ENCODE measurements around the gene MEIS1.

MEIS1 gene

DNA sequence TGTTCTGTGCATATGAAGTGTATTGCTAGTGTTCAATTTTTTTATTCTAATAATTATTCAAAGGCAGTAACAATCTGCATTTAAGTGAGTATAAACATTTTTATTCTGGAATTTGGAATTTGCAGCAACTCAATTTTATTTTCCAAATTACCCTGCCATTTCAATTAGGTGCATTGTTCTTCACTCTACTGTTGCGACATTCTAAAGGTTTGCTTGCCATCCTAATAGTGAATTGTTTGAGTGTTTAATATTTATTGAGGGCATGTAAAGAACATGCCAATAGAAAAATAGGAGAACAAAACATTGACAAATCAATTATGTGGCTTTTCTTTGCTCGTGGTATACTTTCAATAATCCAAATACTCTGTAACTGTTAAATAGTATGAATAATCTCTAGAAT, 18.0 kb downstream of the MEIS1 start:
- TF ChIP-seq, protein P1, sequence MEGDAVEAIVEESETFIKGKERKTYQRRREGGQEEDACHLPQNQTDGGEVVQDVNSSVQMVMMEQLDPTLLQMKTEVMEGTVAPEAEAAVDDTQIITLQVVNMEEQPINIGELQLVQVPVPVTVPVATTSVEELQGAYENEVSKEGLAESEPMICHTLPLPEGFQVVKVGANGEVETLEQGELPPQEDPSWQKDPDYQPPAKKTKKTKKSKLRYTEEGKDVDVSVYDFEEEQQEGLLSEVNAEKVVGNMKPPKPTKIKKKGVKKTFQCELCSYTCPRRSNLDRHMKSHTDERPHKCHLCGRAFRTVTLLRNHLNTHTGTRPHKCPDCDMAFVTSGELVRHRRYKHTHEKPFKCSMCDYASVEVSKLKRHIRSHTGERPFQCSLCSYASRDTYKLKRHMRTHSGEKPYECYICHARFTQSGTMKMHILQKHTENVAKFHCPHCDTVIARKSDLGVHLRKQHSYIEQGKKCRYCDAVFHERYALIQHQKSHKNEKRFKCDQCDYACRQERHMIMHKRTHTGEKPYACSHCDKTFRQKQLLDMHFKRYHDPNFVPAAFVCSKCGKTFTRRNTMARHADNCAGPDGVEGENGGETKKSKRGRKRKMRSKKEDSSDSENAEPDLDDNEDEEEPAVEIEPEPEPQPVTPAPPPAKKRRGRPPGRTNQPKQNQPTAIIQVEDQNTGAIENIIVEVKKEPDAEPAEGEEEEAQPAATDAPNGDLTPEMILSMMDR (conservative IDR thresholded peaks at IDR 0.05; ENCODE audit: control insufficient read depth, insufficient read depth, low read depth, low read length) = no peak
- DNase-seq (ENCODE audit: low read depth) = no peak
- H3K4me3 ChIP-seq (ENCODE audit: control insufficient read depth, low read depth, low read length) = no peak overlapping the region

DNA sequence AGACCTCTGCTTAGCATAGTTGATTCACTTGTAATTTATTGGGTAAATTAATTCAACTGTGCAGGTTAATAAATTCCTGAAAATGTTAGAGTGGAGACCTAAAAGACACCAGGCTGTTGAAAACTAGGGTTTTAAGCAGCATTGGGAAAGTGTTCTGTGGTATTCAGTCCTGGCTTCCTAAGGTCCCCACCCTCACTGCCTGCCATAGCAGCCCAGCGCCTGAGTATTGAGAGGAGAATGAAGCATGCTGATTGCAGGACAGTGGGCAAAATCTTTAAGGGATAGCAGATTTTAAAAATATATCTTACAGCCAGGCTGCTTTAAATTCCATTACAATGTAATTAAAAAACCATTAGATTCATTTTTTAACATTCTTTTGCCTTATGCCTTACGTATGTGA, 20.6 kb downstream of the MEIS1 start:
- TF ChIP-seq, protein P1 (conservative IDR thresholded peaks at IDR 0.05; ENCODE audit: control insufficient read depth, insufficient read depth, low read depth, low read length) = no peak
- no peak overlapping the region for H3K4me3 ChIP-seq (ENCODE audit: control insufficient read depth, low read depth, low read length)
- no peak for DNase-seq (ENCODE audit: low read depth)

DNA sequence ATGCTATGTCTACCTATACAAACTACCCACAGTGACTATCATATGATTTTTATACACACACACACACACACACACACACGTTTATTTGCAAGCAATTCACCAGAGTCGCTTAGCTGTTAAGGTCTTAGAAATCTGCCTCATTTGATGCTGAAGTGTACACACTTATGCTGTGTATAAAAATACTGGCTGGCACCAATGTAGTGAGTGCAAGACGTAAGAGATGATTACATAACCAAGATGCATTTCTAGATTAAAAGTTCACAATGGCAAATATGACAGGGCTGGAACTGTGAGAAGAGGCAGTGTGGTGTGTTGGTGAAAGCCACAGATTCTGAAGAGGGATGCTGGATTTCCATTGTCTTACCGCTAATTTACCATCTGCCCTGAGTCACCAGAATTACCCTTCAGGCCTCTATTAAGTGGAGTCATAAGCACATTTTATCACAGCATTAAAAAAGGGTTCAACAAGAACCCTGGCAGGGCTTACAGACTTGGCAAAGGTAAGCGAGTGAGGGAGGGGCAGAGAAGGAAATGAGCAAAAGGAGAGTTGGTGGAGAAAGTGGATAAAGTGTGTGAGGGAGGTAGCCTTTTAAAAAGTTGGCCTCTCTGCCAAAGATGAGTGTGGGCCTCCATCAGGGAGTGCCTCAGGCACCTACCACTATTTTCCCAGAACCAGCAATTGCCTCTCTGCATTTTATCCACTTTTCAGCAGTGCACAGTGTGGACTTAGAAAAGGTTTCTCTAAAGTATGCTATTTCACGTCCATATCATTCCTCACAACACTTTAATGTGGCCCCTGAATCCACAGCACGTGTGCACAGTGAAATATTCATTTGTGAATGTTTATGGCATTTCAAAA, 21.5 kb downstream of the MEIS1 start:
- TF ChIP-seq, protein P1 (conservative IDR thresholded peaks at IDR 0.05; ENCODE audit: control insufficient read depth, insufficient read depth, low read depth, low read length) = no peak

DNA sequence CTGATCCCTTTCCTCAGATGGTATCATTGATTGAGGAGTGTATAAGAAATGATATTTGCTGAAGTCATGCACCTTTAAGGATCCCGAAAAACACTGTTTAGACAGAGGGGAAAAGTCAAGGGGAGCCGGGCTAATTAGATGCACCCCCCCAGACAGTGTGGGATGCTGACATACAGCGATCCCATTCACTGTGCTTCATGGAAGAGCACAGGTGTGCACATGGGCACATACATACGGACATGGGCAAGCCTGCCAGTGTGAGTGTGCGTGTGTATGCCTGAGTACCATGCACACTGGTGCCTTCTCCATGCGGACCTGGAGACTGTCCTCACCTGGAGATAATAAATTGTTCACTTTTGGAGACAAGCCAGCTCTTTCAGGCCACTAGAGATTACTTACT, 22.6 kb downstream of the MEIS1 start:
- no peak for DNase-seq (ENCODE audit: low read depth)
- TF ChIP-seq, protein P1 (conservative IDR thresholded peaks at IDR 0.05; ENCODE audit: control insufficient read depth, insufficient read depth, low read depth, low read length) = no peak
- H3K4me3 ChIP-seq (ENCODE audit: control insufficient read depth, low read depth, low read length) = no peak overlapping the region

More for the DNA sequence above, 21.5 kb downstream of the MEIS1 start:
- no peak overlapping the region for H3K4me3 ChIP-seq (ENCODE audit: control insufficient read depth, low read depth, low read length)
- DNase-seq (ENCODE audit: low read depth) = peak; percentile 54

DNA sequence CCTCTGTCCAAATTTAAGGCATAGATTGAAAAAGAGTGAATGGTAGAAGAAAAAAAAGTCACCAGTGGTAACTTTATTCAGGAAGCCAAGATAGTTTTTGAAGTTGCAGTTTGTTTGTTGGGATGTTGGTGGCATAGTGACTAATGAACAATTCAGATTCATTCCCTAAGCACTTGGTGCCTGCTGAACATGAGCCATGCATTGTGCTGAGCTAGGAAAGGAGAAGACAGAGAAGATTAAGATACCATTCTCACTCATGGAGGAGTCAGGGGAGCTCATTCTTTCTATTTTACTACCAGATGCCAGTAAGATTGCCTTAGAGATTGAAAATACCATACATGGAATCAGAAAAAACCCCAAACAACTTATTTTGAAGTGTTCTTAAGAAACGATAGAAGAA, 25.1 kb downstream of the MEIS1 start:
- no peak for DNase-seq (ENCODE audit: low read depth)
- TF ChIP-seq, protein P1 (conservative IDR thresholded peaks at IDR 0.05; ENCODE audit: control insufficient read depth, insufficient read depth, low read depth, low read length) = no peak
- no peak overlapping the region for H3K4me3 ChIP-seq (ENCODE audit: control insufficient read depth, low read depth, low read length)

DNA sequence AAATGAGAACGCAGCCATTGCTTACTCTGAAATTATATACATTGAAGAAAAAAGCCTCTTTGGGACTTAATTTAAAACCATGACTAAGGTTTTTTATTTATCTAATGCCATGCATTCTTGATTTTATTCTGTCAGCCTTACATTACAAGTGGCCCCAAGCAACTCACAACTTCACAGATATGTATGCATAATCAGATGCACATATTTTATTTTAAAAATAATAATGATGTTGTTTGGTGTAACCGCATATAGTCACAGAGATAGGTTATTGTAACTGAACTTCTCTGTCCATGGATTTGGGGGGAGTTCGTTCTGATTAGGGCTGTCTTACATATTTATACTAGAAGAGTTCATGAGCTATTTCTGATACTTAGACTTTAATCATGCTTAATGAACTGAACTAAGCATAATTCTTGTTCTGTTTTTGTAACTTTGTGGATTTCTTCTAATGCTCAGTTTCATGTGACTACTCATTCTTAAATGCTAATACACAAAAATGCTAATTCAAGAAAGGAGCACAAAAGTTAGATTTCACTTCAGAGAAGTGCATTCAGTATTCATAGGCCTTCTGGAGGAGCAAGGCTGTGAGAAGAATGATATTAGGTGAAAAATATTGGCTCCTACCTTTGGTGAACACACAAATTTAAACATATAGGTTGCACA, 26.2 kb downstream of the MEIS1 start:
- H3K4me3 ChIP-seq (ENCODE audit: control insufficient read depth, low read depth, low read length) = no peak overlapping the region
- no peak for DNase-seq (ENCODE audit: low read depth)
- TF ChIP-seq, protein P1 (conservative IDR thresholded peaks at IDR 0.05; ENCODE audit: control insufficient read depth, insufficient read depth, low read depth, low read length) = no peak

All from fibroblast of mammary gland (primary cell).